Measurements from ENCODE around the gene TMEM74B. TPM values are rescaled to one million over a fixed set of nuclear protein-coding genes. Genes with fewer than 3 reads are reported as not detected.

TMEM74B gene
- total and polyA plus RNA-seq, 9 of the 15 experiments (the other 6 are each of a cell fraction or from before 2014, with no cell fraction given), result 0.24 to 19.0 (median 7.5) TPM

DNA sequence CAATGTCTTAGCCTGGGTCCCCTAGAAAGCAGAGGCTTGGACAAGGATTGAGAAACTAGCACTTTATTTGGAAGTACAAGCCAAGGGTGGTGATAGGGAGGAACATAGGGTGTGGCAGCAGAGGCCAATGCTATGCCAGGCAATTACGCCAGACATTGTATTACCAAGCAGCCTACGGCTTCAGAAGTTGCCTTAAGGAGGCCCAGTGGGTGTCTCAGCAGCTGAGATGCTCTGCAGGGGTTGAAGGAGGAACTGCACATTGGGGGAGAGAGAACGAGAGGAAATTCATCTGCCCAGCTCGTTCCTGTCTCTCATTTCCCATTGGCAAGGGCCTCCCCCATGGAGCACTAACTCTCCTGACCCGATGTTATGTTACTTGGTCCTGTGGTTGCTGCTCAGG, 19.3 kb upstream of the TMEM74B start:
- H3K79me2 ChIP-seq (ENCODE audit: control insufficient read depth, insufficient read depth, low read length), result no peaks in the 10 kb centered on the region
- intact Hi-C loops (cut with micrococcal nuclease), result no loop called here
- ATAC-seq, result no peak
- H3K4me1 ChIP-seq (replicated peaks in 1 of 2; ENCODE audit: control insufficient read depth in 2 of 2, insufficient read depth in 2 of 2, low read length in 2 of 2), result peaks cover 4% of the 10 kb centered on the region in 2 experiments; a peak in 2 of 5 replicates
- no peak overlapping the region for H3K9ac ChIP-seq (ENCODE audit: insufficient read depth in 1 of 2, low read depth in 2 of 2, low read length in 2 of 2)
- DNase-seq (ENCODE audit: extremely low read depth in 1 of 4, low spot score in 3 of 4), result no peak
- no peak overlapping the region for H3K4me3 ChIP-seq
- no peak overlapping the region for H3K27ac ChIP-seq (ENCODE audit: extremely low read depth, low read depth, low read length)
- TF ChIP-seq PHTF2 (CRISPR knock-in tag; IDR thresholded peaks at IDR 0.05), result no peak
- TF ChIP-seq HNRNPLL (IDR thresholded peaks at IDR 0.05; ENCODE audit: low read depth, low read length, poor library complexity, severe bottlenecking), result no peak
- TF ChIP-seq EHMT2 (IDR thresholded peaks at IDR 0.05), result no peak
- TF ChIP-seq PURB (CRISPR knock-in tag; IDR thresholded peaks at IDR 0.05; ENCODE audit: low read depth), result no peak
- TF ChIP-seq SIX5 (IDR thresholded peaks at IDR 0.05; ENCODE audit: borderline replicate concordance in 1 of 2, insufficient read depth in 1 of 2, low read depth in 1 of 2, low read length in 2 of 2), result no peak
- TF ChIP-seq ASH1L (IDR thresholded peaks at IDR 0.05; ENCODE audit: borderline replicate concordance, low read depth, partially characterized antibody), result no peak
- no peak for TF ChIP-seq TCF7L2 (IDR thresholded peaks at IDR 0.05; ENCODE audit: low read depth, low read length)
- TF ChIP-seq ZNF740 (CRISPR knock-in tag; IDR thresholded peaks at IDR 0.05), result no peak
- no peak for TF ChIP-seq ZNF740 (tag; IDR thresholded peaks at IDR 0.05)
- no peak for TF ChIP-seq DNMT1 (IDR thresholded peaks at IDR 0.05)
- TF ChIP-seq HMGXB4 (CRISPR knock-in tag; IDR thresholded peaks at IDR 0.05), result no peak
- TF ChIP-seq SP2 (IDR thresholded peaks at IDR 0.05; ENCODE audit: extremely low read depth, low read depth, low read length, poor library complexity, severe bottlenecking), result no peak
- no peaks in the 10 kb centered on the region for H3K36me3 ChIP-seq (ENCODE audit: control insufficient read depth, insufficient read depth, low read length)
- no peak overlapping the region for H2AFZ ChIP-seq (ENCODE audit: low read depth, low read length)
- ChIA-PET CTCF (ENCODE audit: low intra/inter-chr PET ratio) (no interaction called here), POLR2A (interaction anchor here (0.6 to 0.7 kb wide), 2 partner anchors 8 to 368 kb away, joined by 3 read pairs; no protein-coding TSS in a partner anchor)
- H3K27me3 ChIP-seq (ENCODE audit: control insufficient read depth in 2 of 2, insufficient read depth in 2 of 2, low read length in 2 of 2), result no peaks in the 10 kb centered on the region
- WGBS (ENCODE audit: insufficient coverage, low coverage, missing lambda C conversion rate), result 78% methylated on average over 5 of the region's 5 CpGs
- no peaks in the 10 kb centered on the region for H3K9me3 ChIP-seq (replicated peaks; ENCODE audit: control insufficient read depth, insufficient read depth, low read depth, low read length)
- in situ Hi-C loops (cut with MboI), result no loop called here
- no peaks in the 10 kb centered on the region for H4K20me1 ChIP-seq (replicated peaks; ENCODE audit: control insufficient read depth, insufficient read depth, low read length)
- H3K4me2 ChIP-seq (ENCODE audit: insufficient read depth, low read length), result no peak overlapping the region
- H3K9me1 ChIP-seq (ENCODE audit: control insufficient read depth, insufficient read depth, low read length), result no peaks in the 10 kb centered on the region
- FAIRE-seq, result no peak
- no TSS peak for BruUV-seq (replicated peaks)

Data from K562 (cell line).